Measurements from ENCODE around the gene KRTAP1-4.

The KRTAP1-4 gene

DNA sequence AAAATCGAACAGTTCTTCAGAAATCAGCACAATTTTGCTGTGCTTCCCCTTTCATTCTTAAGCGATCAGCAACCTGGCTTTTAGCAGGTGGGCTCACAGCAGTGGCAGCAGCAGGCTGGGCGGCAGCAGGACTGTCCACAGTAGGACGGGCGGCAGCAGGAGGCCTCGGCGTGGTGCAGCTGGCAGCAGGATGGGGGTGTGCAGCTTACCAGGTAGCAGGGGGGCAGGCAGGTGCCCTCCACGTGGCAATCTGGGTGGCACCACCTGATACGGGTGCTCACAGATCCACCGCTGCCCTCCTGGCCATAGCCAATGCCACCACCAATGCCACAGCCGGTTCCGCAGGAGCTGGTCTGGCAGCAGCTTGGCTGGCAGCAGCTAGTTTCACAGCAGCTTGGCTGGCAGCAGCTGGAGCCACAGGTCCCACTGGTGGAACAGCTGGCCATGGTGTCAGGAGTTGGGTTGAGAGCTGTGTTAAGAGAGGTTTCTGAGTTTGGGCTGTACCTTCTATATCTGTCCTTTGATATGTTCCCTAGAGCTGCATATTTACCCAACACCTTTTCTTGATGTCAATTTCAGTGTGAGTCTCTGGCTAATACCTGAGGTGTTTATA is at the start of gene KRTAP1-4:
Gene KRTAP1-4, minus strand, starts transcription at position 563 of the 613 bp plus-strand sequence. Its CDS starts 117 bp downstream, at position 446.
- Histone ChIP-seq H3K4me1 (ENCODE audit: low read length) (no peaks in the 10 kb centered on the region), H3K79me2 (ENCODE audit: low read length) (no peaks in the 10 kb centered on the region), H3K9me3 (ENCODE audit: insufficient read depth, low read length) (no peaks in the 10 kb centered on the region), H2AFZ (ENCODE audit: low read depth, low read length) (no peak within 1 kb of the TSS), H3K27me3 (ENCODE audit: low read depth, low read length) (peaks cover 23% of the 10 kb centered on the region; the same call in 1 of the 2 replicates), H3K27ac (ENCODE audit: low read length) (no peak within 1 kb of the TSS), H3K9ac (ENCODE audit: low read length) (no peak within 1 kb of the TSS), H4K20me1 (ENCODE audit: insufficient read depth, low read length) (no peaks in the 10 kb centered on the region), H3K4me2 (ENCODE audit: low read length) (no peak within 1 kb of the TSS), H3K36me3 (replicated peaks; ENCODE audit: low read depth, low read length) (no peaks in the 10 kb centered on the region), H3K4me3 (ENCODE audit: low read length) (no peak within 1 kb of the TSS)
- TF ChIP-seq EZH2phosphoT487 (IDR thresholded peaks at IDR 0.05; ENCODE audit: low read depth) (no peak), CTCF (IDR thresholded peaks at IDR 0.05; ENCODE audit: low read depth, low read length) (no peak)

DNA sequence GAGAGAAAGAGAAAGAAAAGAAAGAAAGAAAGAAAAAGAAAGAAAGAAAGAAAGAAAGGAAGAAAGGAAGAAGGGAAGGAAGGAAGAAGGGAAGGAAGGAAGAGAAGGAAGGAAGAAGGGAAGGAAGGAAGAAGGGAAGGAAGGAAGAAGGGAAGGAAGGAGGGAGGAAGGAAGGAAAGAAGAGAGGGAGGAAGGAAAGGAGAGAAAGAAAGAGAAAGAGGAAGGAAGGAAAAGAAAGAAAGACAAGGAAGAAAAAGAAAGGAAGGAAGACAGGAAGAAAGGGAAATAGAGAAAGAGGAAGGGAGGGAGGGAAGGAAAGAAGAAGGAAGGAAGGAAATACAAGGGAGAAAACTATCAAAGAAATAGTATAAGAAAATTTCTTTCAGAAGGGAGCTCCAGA is 46.8 kb upstream of the KRTAP1-4 start:
- H2AFZ ChIP-seq (ENCODE audit: low read depth, low read length): no peak overlapping the region
- TF ChIP-seq CTCF (IDR thresholded peaks at IDR 0.05; ENCODE audit: low read depth, low read length) (no peak), EZH2phosphoT487 (IDR thresholded peaks at IDR 0.05; ENCODE audit: low read depth) (no peak)
- no peaks in the 10 kb centered on the region for H4K20me1 ChIP-seq (ENCODE audit: insufficient read depth, low read length)
- H3K79me2 ChIP-seq (ENCODE audit: low read length): no peaks in the 10 kb centered on the region
- H3K9me3 ChIP-seq (ENCODE audit: insufficient read depth, low read length): no peaks in the 10 kb centered on the region
- no peak overlapping the region for H3K27ac ChIP-seq (ENCODE audit: low read length)
- peaks cover 18% of the 10 kb centered on the region for H3K27me3 ChIP-seq (ENCODE audit: low read depth, low read length)
- no peak overlapping the region for H3K4me2 ChIP-seq (ENCODE audit: low read length)
- no peaks in the 10 kb centered on the region for H3K36me3 ChIP-seq (replicated peaks; ENCODE audit: low read depth, low read length)
- H3K4me3 ChIP-seq (ENCODE audit: low read length): no peak overlapping the region
- H3K4me1 ChIP-seq (ENCODE audit: low read length): no peaks in the 10 kb centered on the region
- H3K9ac ChIP-seq (ENCODE audit: low read length): no peak overlapping the region

DNA sequence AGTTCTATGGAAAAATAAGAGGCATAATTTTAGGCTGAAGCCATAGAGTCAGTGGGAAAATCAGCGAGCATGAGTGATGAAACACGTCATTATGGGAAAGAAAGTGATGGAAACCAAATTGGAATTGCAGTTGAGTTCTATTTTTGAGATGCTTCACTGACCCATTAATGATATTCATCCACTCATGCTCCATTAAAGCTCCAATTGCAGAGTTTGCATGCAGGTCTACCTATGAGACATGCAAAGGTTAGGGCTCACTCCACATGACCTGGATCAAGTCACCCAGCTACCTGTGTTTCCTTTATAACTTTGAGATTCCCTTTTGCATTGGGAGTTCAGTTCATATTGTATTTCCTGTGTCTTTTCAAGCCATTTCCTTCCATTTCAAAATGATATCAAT is 43.7 kb upstream of the KRTAP1-4 start:
- H3K79me2 ChIP-seq (ENCODE audit: low read length): no peaks in the 10 kb centered on the region
- no peaks in the 10 kb centered on the region for H3K9me3 ChIP-seq (ENCODE audit: insufficient read depth, low read length)
- H3K9ac ChIP-seq (ENCODE audit: low read length): no peak overlapping the region
- no peaks in the 10 kb centered on the region for H4K20me1 ChIP-seq (ENCODE audit: insufficient read depth, low read length)
- H3K4me2 ChIP-seq (ENCODE audit: low read length): no peak overlapping the region
- TF ChIP-seq EZH2phosphoT487 (IDR thresholded peaks at IDR 0.05; ENCODE audit: low read depth) (no peak), CTCF (IDR thresholded peaks at IDR 0.05; ENCODE audit: low read depth, low read length) (no peak)
- no peaks in the 10 kb centered on the region for H3K36me3 ChIP-seq (replicated peaks; ENCODE audit: low read depth, low read length)
- H3K4me3 ChIP-seq (ENCODE audit: low read length): no peak overlapping the region
- H3K27me3 ChIP-seq (ENCODE audit: low read depth, low read length): peaks cover 13% of the 10 kb centered on the region; the same call in 1 of the 2 replicates
- H3K4me1 ChIP-seq (ENCODE audit: low read length): no peaks in the 10 kb centered on the region
- H3K27ac ChIP-seq (ENCODE audit: low read length): no peak overlapping the region
- no peak overlapping the region for H2AFZ ChIP-seq (ENCODE audit: low read depth, low read length)

DNA sequence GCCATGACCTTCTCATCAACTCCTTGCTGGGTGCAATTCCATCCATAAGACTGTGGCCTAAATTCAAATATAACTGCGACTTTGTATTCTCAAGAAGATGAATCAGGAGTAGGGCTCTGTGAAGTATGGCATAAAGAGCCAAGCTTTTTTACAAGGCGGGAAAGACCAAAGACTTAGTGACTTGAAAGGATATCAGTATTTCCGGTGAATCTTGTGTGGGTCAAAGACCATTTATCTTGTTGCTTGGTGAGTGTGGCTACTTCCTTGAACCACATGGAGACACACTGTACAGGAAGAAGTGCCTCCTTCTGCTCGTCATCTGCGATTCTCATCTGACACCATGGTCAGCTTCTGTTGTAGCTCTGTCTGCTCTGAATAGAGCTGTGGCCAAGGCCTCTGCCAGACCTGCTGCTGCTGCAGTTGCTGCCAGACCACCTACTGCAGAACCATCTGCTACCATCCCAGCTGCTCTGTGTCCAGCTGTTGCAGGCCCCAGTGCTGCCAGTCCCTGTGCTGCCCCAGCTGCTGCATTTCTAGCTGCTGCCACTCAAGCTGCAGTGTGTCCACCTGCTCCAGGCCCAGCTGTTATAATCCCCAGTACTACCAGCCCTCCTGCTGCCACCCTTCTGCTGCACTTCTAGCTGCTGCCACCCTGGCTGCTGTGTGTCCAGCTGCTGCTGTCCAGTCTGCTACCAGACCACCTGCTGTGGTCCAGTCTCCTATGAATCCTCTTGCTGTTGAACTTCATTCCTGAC is 41.8 kb upstream of the KRTAP1-4 start:
- Histone ChIP-seq H3K36me3 (replicated peaks; ENCODE audit: low read depth, low read length) (no peaks in the 10 kb centered on the region), H3K4me3 (ENCODE audit: low read length) (no peak overlapping the region), H3K79me2 (ENCODE audit: low read length) (no peaks in the 10 kb centered on the region), H3K27ac (ENCODE audit: low read length) (no peak overlapping the region), H3K27me3 (ENCODE audit: low read depth, low read length) (peaks cover 13% of the 10 kb centered on the region; the same call in 1 of the 2 replicates), H3K9ac (ENCODE audit: low read length) (no peak overlapping the region), H4K20me1 (ENCODE audit: insufficient read depth, low read length) (no peaks in the 10 kb centered on the region), H3K4me2 (ENCODE audit: low read length) (no peak overlapping the region), H2AFZ (ENCODE audit: low read depth, low read length) (no peak overlapping the region), H3K9me3 (ENCODE audit: insufficient read depth, low read length) (no peaks in the 10 kb centered on the region), H3K4me1 (ENCODE audit: low read length) (no peaks in the 10 kb centered on the region)
- TF ChIP-seq EZH2phosphoT487 (IDR thresholded peaks at IDR 0.05; ENCODE audit: low read depth) (no peak), CTCF (IDR thresholded peaks at IDR 0.05; ENCODE audit: low read depth, low read length) (no peak)
